ENCODE results near the gene FSIP1.

The FSIP1 gene

DNA sequence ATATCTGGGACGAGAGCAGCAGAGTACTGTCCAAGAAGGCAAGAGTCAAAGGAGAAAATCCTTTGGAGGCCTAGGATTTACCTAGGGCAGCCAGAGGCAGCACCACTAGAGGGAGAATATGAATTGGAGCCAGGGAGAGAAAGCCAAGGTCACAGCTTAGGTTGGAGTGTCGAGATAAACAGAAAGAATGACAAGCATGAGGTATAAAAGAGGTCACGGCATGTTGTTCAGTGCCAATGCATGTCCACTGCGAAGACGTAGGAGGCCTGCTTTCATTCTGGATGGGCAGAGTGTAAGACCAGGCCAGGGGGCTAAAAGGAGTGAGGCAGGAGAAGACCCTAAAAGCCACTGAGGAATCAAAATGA, 154.5 kb downstream of the FSIP1 start:
- Histone ChIP-seq H3K9me3 (ENCODE audit: control insufficient read depth, low read length) (no peaks in the 10 kb centered on the region), H3K27me3 (ENCODE audit: control insufficient read depth, insufficient read depth, low read length) (peaks cover 6% of the 10 kb centered on the region), H3K36me3 (ENCODE audit: control insufficient read depth, insufficient read depth, low read length) (no peaks in the 10 kb centered on the region), H3K4me3 (ENCODE audit: low read length) (no peak overlapping the region), H3K4me1 (ENCODE audit: control insufficient read depth, insufficient read depth, low read length) (peaks cover 4% of the 10 kb centered on the region), H3K9ac (ENCODE audit: low read length) (no peak overlapping the region)

DNA sequence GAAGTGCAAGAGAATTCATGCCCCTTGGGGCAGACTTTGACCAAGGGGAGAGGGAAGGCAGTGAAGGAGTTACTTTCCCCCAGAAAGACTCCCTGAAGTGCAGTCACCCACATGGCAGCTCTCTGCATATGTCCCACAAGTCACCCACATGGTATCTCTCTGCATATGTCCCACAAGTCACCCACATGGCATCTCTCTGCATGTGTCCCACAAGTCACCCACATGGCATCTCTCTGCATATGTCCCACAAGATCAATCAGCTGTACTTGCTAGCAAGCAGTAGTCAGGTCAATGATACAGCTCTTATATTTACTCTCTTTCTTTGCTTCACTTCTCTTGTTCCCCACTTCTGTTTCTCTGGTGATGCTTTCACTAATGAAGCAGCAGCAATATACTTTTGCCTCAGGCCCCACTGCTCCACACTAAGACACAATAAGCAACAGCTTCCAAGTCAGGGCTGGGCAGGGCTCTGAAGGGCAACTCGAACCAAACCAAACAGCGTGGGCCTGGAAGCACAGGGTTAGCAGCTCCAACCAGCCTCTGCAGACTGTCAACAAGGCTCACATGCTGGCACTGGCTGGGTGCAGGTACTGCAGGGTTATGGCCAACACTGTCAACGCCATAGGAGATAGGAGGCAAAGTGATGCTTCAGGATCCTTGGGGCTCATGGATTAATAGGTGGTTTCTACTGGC, 155.0 kb downstream of the FSIP1 start:
- H3K9me3 ChIP-seq (ENCODE audit: control insufficient read depth, low read length), result no peaks in the 10 kb centered on the region
- H3K4me3 ChIP-seq (ENCODE audit: low read length), result no peak overlapping the region
- no peak overlapping the region for H3K9ac ChIP-seq (ENCODE audit: low read length)
- H3K4me1 ChIP-seq (ENCODE audit: control insufficient read depth, insufficient read depth, low read length), result peaks cover 4% of the 10 kb centered on the region
- H3K36me3 ChIP-seq (ENCODE audit: control insufficient read depth, insufficient read depth, low read length), result no peaks in the 10 kb centered on the region
- peaks cover 6% of the 10 kb centered on the region for H3K27me3 ChIP-seq (ENCODE audit: control insufficient read depth, insufficient read depth, low read length)

DNA sequence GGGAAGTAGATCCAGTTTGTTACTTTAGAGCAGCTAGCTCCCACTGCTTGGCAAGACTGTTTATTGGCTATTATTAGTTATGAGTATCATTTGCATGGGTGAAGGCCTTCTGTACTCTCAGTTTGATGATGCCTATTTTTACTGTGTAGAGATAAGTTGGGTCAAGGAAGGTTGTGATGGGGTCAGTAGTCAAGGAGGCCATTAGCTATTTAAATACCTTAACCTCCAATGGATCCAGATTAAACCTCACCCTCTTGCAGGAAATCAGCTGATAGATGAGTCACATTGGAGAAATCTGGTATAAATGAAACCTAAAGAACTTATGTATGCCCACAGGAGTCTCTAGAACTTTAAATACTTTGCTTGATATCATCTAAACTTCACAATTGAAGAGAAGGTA, 156.8 kb downstream of the FSIP1 start:
- H3K9me3 ChIP-seq (ENCODE audit: control insufficient read depth, low read length), result no peaks in the 10 kb centered on the region
- no peaks in the 10 kb centered on the region for H3K36me3 ChIP-seq (ENCODE audit: control insufficient read depth, insufficient read depth, low read length)
- peaks cover 6% of the 10 kb centered on the region for H3K27me3 ChIP-seq (ENCODE audit: control insufficient read depth, insufficient read depth, low read length)
- no peak overlapping the region for H3K4me3 ChIP-seq (ENCODE audit: low read length)
- peaks cover 4% of the 10 kb centered on the region for H3K4me1 ChIP-seq (ENCODE audit: control insufficient read depth, insufficient read depth, low read length)
- no peak overlapping the region for H3K9ac ChIP-seq (ENCODE audit: low read length)

DNA sequence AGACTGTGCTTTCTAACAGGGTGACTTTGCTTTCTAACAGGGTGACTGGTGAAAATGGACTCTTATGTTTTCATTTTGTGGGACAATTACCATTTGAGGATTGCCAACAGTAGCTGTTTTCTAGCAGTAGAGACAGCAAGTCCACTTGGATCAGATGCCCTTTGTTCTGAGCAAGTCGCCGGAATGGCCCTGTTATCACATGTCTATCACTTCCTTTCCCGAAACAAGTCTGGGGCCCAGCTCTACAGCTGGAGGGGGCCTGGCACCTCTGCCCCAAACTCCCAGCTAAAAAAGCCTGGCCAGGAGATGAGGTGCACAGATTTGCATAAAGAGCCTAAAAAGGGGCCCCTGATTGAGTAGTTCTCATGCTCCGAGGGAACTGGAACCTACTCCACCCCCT, 157.2 kb downstream of the FSIP1 start:
- no peaks in the 10 kb centered on the region for H3K36me3 ChIP-seq (ENCODE audit: control insufficient read depth, insufficient read depth, low read length)
- H3K4me3 ChIP-seq (ENCODE audit: low read length), result no peak overlapping the region
- H3K9ac ChIP-seq (ENCODE audit: low read length), result no peak overlapping the region
- H3K9me3 ChIP-seq (ENCODE audit: control insufficient read depth, low read length), result no peaks in the 10 kb centered on the region
- H3K27me3 ChIP-seq (ENCODE audit: control insufficient read depth, insufficient read depth, low read length), result peaks cover 6% of the 10 kb centered on the region
- peaks cover 4% of the 10 kb centered on the region for H3K4me1 ChIP-seq (ENCODE audit: control insufficient read depth, insufficient read depth, low read length)

DNA sequence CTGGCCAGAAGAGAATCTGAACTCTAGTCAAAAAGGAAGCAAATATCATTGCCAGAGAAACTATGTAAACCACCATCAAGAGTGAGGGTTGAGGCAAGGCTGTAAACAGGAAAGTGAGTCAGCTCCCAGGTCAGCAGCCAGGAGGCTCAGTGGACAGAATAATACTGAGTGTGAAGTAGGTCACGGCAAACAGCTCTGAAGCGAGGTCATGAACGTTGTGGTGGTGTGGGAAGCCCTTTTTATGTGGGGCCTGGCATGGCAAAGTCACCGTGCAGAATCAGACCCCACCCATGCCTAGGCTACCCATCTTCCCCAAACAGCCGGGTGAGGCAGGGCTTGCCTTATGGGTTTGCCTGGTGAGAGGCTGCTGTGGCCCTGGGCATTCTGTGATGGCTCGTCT, 157.8 kb downstream of the FSIP1 start:
- Histone ChIP-seq H3K27me3 (ENCODE audit: control insufficient read depth, insufficient read depth, low read length) (peaks cover 6% of the 10 kb centered on the region), H3K36me3 (ENCODE audit: control insufficient read depth, insufficient read depth, low read length) (no peaks in the 10 kb centered on the region), H3K9me3 (ENCODE audit: control insufficient read depth, low read length) (no peaks in the 10 kb centered on the region), H3K9ac (ENCODE audit: low read length) (no peak overlapping the region), H3K4me3 (ENCODE audit: low read length) (no peak overlapping the region), H3K4me1 (ENCODE audit: control insufficient read depth, insufficient read depth, low read length) (peaks cover 4% of the 10 kb centered on the region)

DNA sequence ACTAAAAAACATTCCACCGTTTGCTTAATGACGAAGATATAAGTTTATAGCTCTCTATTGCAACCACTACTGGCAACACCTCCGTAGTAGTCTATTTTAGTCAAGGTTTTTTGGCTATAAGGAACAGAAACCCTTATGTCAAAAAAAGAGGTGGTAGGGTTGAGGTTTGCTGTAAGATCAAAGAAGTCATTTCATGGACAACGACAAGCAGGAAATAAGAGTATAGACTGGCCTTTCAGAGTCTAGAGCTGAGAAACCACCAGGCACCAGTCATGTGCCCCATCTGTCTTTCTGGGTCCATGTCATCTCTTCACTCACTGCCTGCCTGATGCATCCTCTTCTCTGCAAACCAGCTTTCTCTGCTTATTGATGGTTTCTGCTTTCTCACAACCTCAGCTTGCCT, 159.1 kb downstream of the FSIP1 start:
- no peak overlapping the region for H3K9ac ChIP-seq (ENCODE audit: low read length)
- peaks cover 4% of the 10 kb centered on the region for H3K4me1 ChIP-seq (ENCODE audit: control insufficient read depth, insufficient read depth, low read length)
- no peaks in the 10 kb centered on the region for H3K9me3 ChIP-seq (ENCODE audit: control insufficient read depth, low read length)
- H3K36me3 ChIP-seq (ENCODE audit: control insufficient read depth, insufficient read depth, low read length), result no peaks in the 10 kb centered on the region
- no peak overlapping the region for H3K4me3 ChIP-seq (ENCODE audit: low read length)
- peaks cover 6% of the 10 kb centered on the region for H3K27me3 ChIP-seq (ENCODE audit: control insufficient read depth, insufficient read depth, low read length)

DNA sequence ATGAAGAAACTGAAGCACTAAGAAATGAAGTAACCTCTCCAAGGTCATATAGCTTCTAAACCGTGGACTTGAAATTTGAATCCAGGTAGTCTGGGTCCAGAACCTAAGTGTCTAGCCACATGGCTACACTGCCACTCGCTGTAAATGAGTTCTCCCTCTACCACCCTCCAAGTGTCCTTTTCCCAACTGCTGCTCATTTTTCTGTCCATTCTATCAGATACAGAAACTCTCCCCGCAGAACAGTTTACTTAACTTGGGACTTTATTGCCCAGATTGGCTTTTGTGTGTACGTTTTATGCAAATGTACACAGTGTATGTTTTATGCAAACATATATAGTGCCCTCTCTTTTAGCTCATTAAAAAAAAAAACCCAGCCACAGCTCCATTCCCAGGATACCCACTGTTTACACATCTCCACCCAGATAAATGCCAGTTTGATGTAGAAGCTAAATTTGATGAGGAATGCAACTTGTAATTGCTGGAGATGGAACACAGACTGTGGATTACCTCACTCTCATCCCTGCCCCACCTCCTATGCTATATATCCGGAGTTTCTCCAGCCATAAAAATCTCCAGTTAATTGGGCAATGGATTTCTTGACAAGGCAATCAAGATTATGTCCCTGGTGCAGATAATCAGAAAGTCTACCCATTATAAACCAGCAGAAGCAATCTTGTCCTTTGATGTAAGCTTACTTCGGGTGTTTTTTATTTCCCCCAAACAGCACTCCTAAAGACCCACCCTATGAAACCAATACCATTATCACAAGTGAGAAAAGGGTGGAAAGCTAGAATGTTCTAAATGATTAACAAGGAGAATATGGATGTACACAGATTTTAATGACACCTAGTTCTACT, 159.8 kb downstream of the FSIP1 start:
- Histone ChIP-seq H3K4me3 (ENCODE audit: low read length) (no peak overlapping the region), H3K9ac (ENCODE audit: low read length) (no peak overlapping the region), H3K36me3 (ENCODE audit: control insufficient read depth, insufficient read depth, low read length) (no peaks in the 10 kb centered on the region), H3K9me3 (ENCODE audit: control insufficient read depth, low read length) (no peaks in the 10 kb centered on the region), H3K4me1 (ENCODE audit: control insufficient read depth, insufficient read depth, low read length) (peaks cover 4% of the 10 kb centered on the region), H3K27me3 (ENCODE audit: control insufficient read depth, insufficient read depth, low read length) (peaks cover 6% of the 10 kb centered on the region)

DNA sequence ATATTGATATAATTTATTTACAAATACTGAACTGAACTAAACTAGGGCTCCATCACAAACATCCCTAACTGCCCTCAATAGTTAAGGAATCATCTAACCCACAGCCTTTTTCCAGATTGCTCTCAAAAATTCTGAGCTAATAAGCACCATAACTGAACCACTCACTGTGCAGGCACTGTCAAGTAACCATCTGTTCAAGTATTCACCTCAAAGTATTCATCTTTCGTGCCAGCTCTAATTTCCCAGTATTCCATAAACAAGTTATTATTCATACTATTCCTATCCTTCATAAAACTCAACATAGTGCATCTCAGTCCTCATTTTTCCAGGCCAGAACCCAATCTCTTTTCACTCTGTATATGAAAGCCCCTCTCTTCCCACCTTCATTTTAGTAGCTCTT, 160.7 kb downstream of the FSIP1 start:
- Histone ChIP-seq H3K36me3 (ENCODE audit: control insufficient read depth, insufficient read depth, low read length) (no peaks in the 10 kb centered on the region), H3K9me3 (ENCODE audit: control insufficient read depth, low read length) (no peaks in the 10 kb centered on the region), H3K27me3 (ENCODE audit: control insufficient read depth, insufficient read depth, low read length) (peaks cover 6% of the 10 kb centered on the region), H3K4me1 (ENCODE audit: control insufficient read depth, insufficient read depth, low read length) (peaks cover 4% of the 10 kb centered on the region), H3K4me3 (ENCODE audit: low read length) (no peak overlapping the region), H3K9ac (ENCODE audit: low read length) (no peak overlapping the region)

DNA sequence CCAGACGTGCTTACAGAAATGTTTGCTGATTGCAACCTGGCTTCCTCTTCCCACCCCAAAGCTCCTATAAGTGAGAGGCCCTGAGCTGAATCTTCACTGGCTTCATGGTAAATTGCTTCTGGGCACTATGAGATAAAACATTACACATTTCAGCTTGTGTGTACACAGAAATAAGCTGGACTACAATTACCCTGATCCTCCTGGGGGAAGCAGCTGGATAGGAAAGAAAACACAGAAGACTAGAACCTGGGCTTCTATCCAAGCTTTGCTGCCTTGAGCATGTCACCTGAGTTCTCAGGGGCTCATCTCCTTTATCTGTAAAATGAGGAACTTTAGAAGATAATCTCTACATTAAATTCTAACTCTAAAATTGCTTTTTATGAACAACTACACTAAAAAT, 161.4 kb downstream of the FSIP1 start:
- H3K9ac ChIP-seq (ENCODE audit: low read length), result no peak overlapping the region
- H3K4me3 ChIP-seq (ENCODE audit: low read length), result no peak overlapping the region
- H3K27me3 ChIP-seq (ENCODE audit: control insufficient read depth, insufficient read depth, low read length), result peaks cover 6% of the 10 kb centered on the region
- H3K9me3 ChIP-seq (ENCODE audit: control insufficient read depth, low read length), result no peaks in the 10 kb centered on the region
- peaks cover 4% of the 10 kb centered on the region for H3K4me1 ChIP-seq (ENCODE audit: control insufficient read depth, insufficient read depth, low read length)
- no peaks in the 10 kb centered on the region for H3K36me3 ChIP-seq (ENCODE audit: control insufficient read depth, insufficient read depth, low read length)

DNA sequence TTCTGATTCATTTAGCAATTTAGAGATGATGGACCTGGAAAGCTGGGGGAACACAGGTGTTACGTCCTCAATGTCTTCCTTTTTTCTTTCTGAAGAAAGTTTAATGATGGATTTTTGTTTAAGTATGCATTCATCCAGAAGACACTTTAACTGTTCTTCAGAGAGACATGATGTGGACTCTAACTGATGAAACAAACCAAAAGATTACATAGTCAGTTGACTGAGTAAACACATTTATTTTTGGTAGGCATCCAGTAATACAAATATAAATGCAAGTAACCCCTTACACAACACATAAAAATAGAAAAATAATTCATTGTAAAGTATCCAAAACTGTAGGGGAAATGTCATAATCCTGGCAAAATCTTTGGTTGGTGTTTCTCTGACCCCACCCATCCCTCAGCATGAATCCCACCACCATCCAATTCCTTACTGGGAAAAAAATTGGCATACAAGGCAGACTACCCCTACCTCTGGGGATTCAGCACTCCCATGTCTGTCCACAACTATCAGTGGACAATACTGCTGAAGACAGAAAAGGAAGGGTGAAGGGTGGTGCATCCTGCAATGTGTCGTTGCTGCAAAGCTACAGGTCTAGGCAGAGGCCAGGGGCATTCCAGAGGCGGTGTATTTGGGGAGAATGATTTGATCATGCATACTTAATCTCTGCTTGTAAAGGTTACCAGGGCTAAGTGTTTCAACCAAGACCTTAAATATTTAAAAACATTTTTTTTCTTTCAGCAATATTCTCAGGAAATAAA, 164.4 kb downstream of the FSIP1 start:
- Histone ChIP-seq H3K4me3 (ENCODE audit: low read length) (no peak overlapping the region), H3K9ac (ENCODE audit: low read length) (no peak overlapping the region), H3K27me3 (ENCODE audit: control insufficient read depth, insufficient read depth, low read length) (no peaks in the 10 kb centered on the region), H3K36me3 (ENCODE audit: control insufficient read depth, insufficient read depth, low read length) (no peaks in the 10 kb centered on the region), H3K9me3 (ENCODE audit: control insufficient read depth, low read length) (no peaks in the 10 kb centered on the region), H3K4me1 (ENCODE audit: control insufficient read depth, insufficient read depth, low read length) (no peaks in the 10 kb centered on the region)

DNA sequence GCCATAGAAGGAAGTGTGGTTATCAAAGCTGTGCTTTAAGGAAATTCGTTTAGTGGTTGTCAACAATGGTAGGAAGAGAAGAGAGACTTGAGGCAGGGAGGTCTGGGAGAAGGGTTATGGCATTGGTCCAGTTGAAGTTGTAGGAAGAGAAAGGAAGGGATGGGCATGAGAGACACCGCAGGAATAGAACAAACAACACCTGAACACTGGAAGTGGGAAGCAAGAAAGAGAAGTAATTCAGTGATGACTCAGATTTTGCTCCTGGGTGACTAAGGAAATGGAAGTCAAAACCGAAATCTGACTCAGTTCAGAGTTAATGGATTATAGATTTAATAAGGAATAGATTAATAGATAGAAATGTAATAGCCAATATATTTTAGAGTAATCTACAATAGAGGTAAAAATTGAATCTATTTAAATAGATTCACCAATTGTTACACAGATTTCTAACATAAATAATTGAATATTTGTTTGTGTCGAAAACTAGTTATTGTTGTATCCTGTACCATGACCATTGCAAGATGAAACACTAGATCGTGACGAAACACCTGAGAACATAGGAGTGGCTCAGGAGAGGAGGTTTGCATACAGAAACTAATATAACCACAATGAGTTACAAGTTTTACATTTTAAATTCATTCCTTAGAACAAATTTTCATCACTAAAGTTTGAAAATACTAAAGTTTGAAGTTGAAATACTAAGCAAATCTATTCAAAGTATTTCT, 165.7 kb downstream of the FSIP1 start:
- H3K36me3 ChIP-seq (ENCODE audit: control insufficient read depth, insufficient read depth, low read length), result no peaks in the 10 kb centered on the region

More for the DNA sequence above, 165.7 kb downstream of the FSIP1 start:
- H3K9me3 ChIP-seq (ENCODE audit: control insufficient read depth, low read length), result no peaks in the 10 kb centered on the region
- no peak overlapping the region for H3K4me3 ChIP-seq (ENCODE audit: low read length)
- no peaks in the 10 kb centered on the region for H3K4me1 ChIP-seq (ENCODE audit: control insufficient read depth, insufficient read depth, low read length)
- no peaks in the 10 kb centered on the region for H3K27me3 ChIP-seq (ENCODE audit: control insufficient read depth, insufficient read depth, low read length)
- H3K9ac ChIP-seq (ENCODE audit: low read length), result no peak overlapping the region
